Lower lobe of right lung (tissue), 2 donors: Measurements from ENCODE around the gene ECT2. TPM values are rescaled to one million over a fixed set of nuclear protein-coding genes. Genes with fewer than 3 reads are reported as not detected.
"Not testable (repeated sequence)": the region's sequence is repeated elsewhere in the genome, so short reads cannot be mapped to it uniquely, and the experiment has no call there.

Experiments used
- ATAC-seq, 2 donors: fragments of 200-7000 bp; cut with Tn5 transposase; one replicate each; pipeline ENCODE4 v1.9.1; 2020 to 2022; ENCODE audit warnings: mild to moderate bottlenecking in 2 of 2, moderate library complexity in 2 of 2
- DNase-seq: peaks from one replicate; pipeline ENCODE4 v3.0.0-alpha.2; 2020
- H3K27ac ChIP-seq: fragments of 200-600 bp; one replicate; pipeline ENCODE4 v1.8.0; 2022
- H3K27me3 ChIP-seq: fragments of 200-600 bp; one replicate; pipeline ENCODE4 v1.8.0; 2022; ENCODE audit warnings: low read depth
- H3K36me3 ChIP-seq: fragments of 200-600 bp; one replicate; pipeline ENCODE4 v1.8.0; 2022; ENCODE audit warnings: mild to moderate bottlenecking
- H3K4me1 ChIP-seq: fragments of 200-600 bp; one replicate; pipeline ENCODE4 v1.8.0; 2022
- H3K4me3 ChIP-seq: fragments of 200-600 bp; one replicate; pipeline ENCODE4 v1.8.0; 2022; ENCODE audit warnings: mild to moderate bottlenecking
- H3K9me3 ChIP-seq: fragments of 200-600 bp; one replicate; pipeline ENCODE4 v1.8.0; 2022
- CTCF ChIP-seq: fragments of 200-600 bp; IDR thresholded peaks from one replicate; pipeline ENCODE4 v1.8.0; 2022; ENCODE audit warnings: antibody characterized with exemption, mild to moderate bottlenecking
- intact Hi-C: fragments of 100-400 bp; cut with DNase I; formaldehyde crosslinking; loops from one replicate; pipeline ENCODE4 v1.11.0; 2022
- total RNA-seq: library from RNA; stranded (reverse); fragmentation: NEBNext Ultra II Directional; extraction: Animal tissue kit (Norgen Biotek cat#: 25700); gene quantifications from one replicate; pipeline ENCODE4 v1.2.1, GENCODE V29; 2021
- donor health status: DM: no; HTN: yes; CAD: no; lungs with severe emphysema.

ECT2 gene
- total RNA-seq, 1 donor from 2014 or later, result 14.1 TPM

GRCh38 chr3:172750069-172750367 lies 508 bp upstream of the ECT2 start:
- H3K4me3 ChIP-seq, result peak overlapping the region; percentile 94

GRCh38 chr3:172751175-172751704 lies 714 bp downstream of the ECT2 start:
- Histone ChIP-seq H3K27ac (peak overlapping the region; percentile 86), H3K36me3 (no peaks in the 10 kb centered on the region), H3K4me1 (peaks cover 12% of the 10 kb centered on the region), H3K4me3 (peak overlapping the region; percentile 94), H3K27me3 (no peaks in the 10 kb centered on the region), H3K9me3 (no peaks in the 10 kb centered on the region)
- DNase-seq (no peak), ATAC-seq (peak; percentile 18 to 20)
- TF ChIP-seq CTCF, result no peak
- intact Hi-C loops, result no loop called here

More at GRCh38 chr3:172750069-172750367, 508 bp upstream of the ECT2 start:
- TF ChIP-seq CTCF, result no peak
- ATAC-seq, result peak in 1 of 2 donors; percentile 4
- Histone ChIP-seq H3K27me3 (no peaks in the 10 kb centered on the region), H3K27ac (peak overlapping the region; percentile 90), H3K4me1 (peaks cover 12% of the 10 kb centered on the region), H3K9me3 (no peaks in the 10 kb centered on the region), H3K36me3 (no peaks in the 10 kb centered on the region)
- intact Hi-C loops, result no loop called here
- DNase-seq, result no peak

- H3K27ac ChIP-seq, result no peak overlapping the region
- no peaks in the 10 kb centered on the region for H3K27me3 ChIP-seq
- DNase-seq (no peak), ATAC-seq (no peak)
- no peak for TF ChIP-seq CTCF
- intact Hi-C loops, result no loop called here
- H3K36me3 ChIP-seq, result no peaks in the 10 kb centered on the region
- no peaks in the 10 kb centered on the region for H3K9me3 ChIP-seq
- H3K4me1 ChIP-seq, result peaks cover 12% of the 10 kb centered on the region
- H3K4me3 ChIP-seq, result no peak overlapping the region
These were observed 2.1 kb downstream of the ECT2 start for GRCh38 chr3:172752651-172753050.

- Histone ChIP-seq H3K4me3 (no peak overlapping the region), H3K27me3 (no peaks in the 10 kb centered on the region), H3K4me1 (peaks cover 12% of the 10 kb centered on the region), H3K27ac (no peak overlapping the region), H3K36me3 (no peaks in the 10 kb centered on the region), H3K9me3 (no peaks in the 10 kb centered on the region)
- ATAC-seq (no peak), DNase-seq (no peak)
- no peak for TF ChIP-seq CTCF
- intact Hi-C loops, result no loop called here
These were observed 2.6 kb downstream of the ECT2 start for GRCh38 chr3:172753125-172753524.

GRCh38 chr3:172760416-172760815 lies 9.9 kb downstream of the ECT2 start:
- intact Hi-C loops, H3K27ac ChIP-seq, ATAC-seq, H3K27me3 ChIP-seq, H3K9me3 ChIP-seq, DNase-seq, H3K4me1 ChIP-seq, H3K4me3 ChIP-seq: not testable (repeated sequence)
- peaks cover 29% of the 10 kb centered on the region for H3K36me3 ChIP-seq

GRCh38 chr3:172766241-172766640 lies 15.7 kb downstream of the ECT2 start:
- Histone ChIP-seq H3K27ac (no peak overlapping the region), H3K27me3 (no peaks in the 10 kb centered on the region), H3K4me3 (no peak overlapping the region), H3K36me3 (peaks cover 39% of the 10 kb centered on the region), H3K4me1 (no peaks in the 10 kb centered on the region), H3K9me3 (no peaks in the 10 kb centered on the region)
- DNase-seq, result no peak
- TF ChIP-seq CTCF, result no peak
- intact Hi-C loops, result no loop called here
- ATAC-seq, result no peak
